DMS 273 treated with DMSO at 0.1 percent for 48 hours (cell line): ENCODE results near the gene ZNF438.
A peak's percentile ranks its signal among the peaks of the same experiment; 100 is the strongest.
"Not testable (repeated sequence)": the region's sequence is repeated elsewhere in the genome, so short reads cannot be mapped to it uniquely, and the experiment has no call there.

Experiments
- DNase-seq: peaks from one replicate; lab custom pipeline; 2025; lab: John Stamatoyannopoulos, UW

Gene ZNF438

DNA sequence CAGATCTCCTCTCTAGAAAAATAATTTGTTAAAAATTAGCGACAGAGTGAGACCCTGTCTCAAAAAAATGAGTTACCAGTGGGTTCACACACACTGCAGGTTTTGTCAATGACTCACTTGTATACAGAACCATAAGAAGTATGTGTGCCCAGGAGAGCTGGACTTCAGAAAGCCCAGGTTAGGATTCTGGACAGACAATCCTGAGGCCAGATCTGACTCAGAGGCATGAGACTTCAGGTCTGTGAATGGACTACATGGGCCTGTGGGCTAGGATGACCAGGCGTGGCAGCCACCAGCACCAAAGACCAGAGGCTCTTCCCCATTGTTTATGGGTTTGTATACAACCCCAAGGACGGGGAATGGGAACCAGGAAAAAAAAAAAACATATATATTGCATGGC lies 9.3 kb upstream of the ZNF438 start:
- no peak for DNase-seq

DNA sequence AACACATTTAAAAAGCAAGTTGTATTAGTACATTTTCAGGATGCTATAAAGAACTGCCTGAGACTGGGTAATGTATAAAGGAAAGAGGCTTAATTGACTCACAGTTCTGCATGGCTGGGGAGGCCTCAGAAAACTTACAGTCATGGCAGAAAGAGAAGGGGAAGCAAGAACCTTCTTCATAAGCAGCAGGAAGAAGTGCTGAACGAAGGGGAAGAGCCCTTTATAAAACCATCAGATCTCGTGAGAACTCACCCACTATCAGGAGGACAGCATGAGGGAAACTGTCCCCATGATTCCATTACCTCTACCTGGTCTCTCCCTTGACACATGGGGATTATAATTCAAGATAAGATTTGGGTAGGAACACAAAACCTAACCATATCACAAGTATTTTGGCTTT lies 7.3 kb upstream of the ZNF438 start:
- DNase-seq = not testable (repeated sequence)

DNA sequence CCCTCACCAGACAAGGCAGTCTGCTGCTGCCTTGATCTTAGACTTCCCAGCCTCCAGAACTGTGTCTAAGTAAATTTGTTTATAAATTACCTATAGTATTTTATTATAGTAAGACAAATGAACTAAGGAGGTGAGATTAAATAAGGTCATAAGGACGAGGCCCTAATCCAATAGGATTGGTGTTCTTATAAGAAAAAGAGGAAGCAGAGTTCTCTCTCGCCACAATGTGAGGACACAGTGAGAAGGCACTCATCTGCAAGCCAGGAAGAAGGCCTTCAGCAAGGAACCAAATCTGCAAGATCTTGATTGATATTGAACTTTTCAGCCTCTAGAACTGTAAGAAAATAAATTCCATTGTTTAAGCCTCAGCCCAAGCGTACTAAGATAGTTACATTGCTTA lies 6.1 kb upstream of the ZNF438 start:
- no peak for DNase-seq

DNA sequence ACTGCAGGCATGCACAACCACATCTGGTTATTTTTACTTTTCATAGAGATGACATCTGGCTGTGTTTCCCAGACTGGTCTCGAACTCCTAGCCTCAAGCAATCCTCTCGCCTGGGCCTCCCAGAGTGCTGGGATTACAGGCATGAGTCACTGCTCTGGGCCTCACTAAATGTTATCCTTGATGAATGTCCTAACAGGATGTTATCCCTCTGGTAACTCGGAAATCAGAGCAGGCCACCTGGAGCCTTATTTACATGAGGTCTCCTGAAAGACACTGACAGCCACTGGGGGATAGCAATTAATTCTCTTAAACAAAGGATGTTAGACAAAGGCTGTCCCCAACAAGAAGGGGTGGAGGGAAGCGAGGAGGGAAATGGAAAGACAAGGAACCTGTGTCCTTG lies 4.5 kb upstream of the ZNF438 start:
- no peak for DNase-seq

DNA sequence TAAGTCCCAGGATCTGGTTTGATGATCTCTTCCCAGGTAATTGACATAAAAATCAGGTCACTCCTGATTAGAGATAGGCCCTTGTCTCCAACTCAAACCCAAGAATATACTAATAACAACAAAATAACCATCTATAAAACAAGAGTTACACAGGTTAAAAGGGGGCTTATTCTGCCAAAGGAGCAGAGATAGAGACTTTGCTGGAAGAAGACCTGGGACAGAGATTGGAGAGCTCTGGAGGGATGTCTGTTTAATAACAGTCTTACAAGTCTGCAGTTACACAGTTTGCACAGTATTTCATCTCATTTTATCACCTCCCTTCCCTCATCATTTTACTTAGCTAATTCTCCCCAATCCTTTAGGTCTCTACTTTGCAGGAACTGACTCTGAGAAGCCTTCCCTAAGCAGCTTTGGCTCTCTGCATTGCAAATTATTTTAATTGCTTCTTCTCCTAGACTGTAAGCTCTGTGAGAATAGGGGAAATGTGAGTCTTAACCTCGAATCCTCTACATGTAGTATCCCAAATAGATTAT lies 3.7 kb upstream of the ZNF438 start:
- no peak for DNase-seq

- DNase-seq = no peak
These were observed 2.6 kb upstream of the ZNF438 start for GRCh38 chr10:31034098-31034909.

GRCh38 chr10:31033147-31033546 lies 1.5 kb upstream of the ZNF438 start:
- no peak for DNase-seq

- peak; percentile 81 for DNase-seq
These were observed 830 bp upstream of the ZNF438 start for GRCh38 chr10:31032258-31033132.

DNA sequence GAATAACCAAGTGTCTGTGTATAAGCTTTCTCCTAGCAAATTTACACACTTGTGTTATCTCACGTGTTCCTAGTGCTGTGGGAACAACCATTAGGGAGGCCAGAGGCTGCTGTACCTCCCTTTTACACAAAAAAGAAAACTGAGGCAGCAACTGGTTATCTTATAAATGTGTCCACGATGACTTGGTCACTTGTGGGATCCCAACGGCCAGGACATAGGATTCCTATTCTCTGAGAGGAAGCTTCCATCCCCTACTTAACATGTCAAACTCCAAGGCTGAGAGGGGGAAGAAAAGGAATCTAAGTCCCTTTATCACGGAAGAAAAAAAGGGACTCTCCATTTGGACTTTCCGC lies 484 bp downstream of the ZNF438 start:
- no peak for DNase-seq

GRCh38 chr10:31030800-31031199 lies 865 bp downstream of the ZNF438 start:
- no peak for DNase-seq

- no peak for DNase-seq
These were observed 1.4 kb downstream of the ZNF438 start for GRCh38 chr10:31030260-31030659.

- no peak for DNase-seq
These were observed 3.6 kb downstream of the ZNF438 start for GRCh38 chr10:31028081-31028480.

DNA sequence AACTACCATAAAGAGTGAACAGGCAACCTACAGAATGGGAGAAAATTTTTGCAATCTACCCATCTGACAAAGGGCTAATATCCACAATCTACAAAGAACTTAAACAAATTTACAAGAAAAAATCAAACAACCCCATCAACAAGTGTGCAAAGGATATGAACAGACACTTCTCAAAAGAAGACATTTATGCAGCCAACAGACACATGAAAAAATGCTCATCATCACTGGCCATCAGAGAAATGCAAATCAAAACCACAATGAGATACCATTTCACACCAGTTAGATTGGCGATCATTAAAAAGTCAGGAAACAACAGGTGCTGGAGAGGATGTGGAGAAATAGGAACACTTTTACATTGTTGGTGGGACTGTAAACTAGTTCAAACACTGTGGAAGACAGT lies 5.4 kb downstream of the ZNF438 start:
- DNase-seq = not testable (repeated sequence)

- no peak for DNase-seq
These were observed 6.5 kb downstream of the ZNF438 start for GRCh38 chr10:31025142-31025541.

- no peak for DNase-seq
These were observed 8.1 kb downstream of the ZNF438 start for GRCh38 chr10:31023558-31023957.

DNA sequence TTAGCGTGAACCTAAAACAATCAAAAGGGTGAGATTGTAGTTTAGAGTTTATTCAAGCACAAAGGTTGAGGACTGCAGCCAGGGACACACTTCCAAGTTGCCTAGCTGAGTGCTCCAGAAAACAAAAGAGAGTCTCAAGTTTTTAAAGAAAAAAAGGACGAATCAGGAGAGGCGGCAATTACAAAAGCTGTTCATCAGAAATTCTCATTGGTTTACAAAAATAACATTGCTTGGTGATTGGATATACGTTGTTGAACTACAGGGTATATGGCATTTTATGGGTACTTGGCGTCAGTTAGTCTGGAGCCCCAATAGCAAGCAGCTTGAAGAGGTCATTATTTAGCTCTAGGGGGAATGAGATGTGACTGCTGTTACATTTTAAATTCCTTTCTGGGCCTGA lies 11.5 kb downstream of the ZNF438 start:
- no peak for DNase-seq

- DNase-seq = no peak
These were observed 12.7 kb downstream of the ZNF438 start for GRCh38 chr10:31018962-31019361.

DNA sequence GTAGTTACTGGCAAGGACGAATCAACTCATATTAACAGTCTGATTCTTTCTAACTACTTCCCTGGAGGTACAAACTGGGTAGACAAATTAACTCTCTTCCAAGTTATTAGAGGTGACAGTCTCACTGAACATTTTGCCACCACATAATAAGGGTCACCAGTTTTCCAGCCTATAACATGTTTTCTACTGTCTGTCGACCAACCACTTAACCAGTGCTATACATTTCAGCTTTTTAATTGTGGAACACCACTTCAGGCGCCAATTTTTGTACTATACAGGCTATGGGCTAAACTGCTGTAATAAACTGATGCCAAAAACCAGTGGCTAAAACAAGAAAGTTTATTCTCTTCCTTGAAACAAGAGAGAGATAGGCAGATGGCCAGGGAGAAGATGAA lies 13.3 kb downstream of the ZNF438 start:
- DNase-seq = no peak

DNA sequence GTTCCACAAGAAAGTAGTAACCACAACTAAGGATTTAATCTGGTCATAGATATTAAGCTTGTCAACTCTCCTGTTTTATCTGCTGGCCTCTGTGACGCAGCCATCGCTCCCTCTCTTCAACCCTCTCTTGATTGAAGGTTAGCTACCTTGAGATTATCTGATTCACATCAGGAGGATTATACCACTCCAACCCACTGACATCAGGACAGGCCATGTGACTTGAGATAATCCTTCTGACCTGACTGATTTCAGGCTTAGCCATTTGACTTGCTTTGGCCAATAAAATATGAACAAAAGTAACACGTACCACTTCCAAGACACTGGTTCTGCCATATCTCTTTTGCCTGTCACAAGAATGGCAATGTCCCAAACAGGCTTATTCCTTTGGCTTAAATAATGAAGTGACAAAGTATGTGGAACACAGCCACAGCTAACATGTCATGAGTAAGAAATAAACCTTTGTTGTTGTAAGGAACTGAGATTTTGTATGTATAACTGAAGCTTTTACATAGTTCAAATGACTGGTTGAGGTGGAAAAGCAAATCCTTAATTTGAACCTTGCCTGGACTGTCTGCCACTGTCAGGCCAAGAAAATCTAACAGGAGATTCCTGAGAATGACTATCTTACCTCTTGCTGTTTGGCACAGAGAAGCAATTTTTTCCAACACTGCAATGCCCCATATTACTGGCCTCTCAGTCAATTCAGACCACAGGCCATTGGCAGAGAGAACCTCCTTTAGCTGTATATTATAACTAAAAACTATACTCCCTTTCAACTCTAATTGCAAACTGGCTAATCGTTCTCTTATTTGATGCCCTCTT lies 13.9 kb downstream of the ZNF438 start:
- DNase-seq = no peak

DNA sequence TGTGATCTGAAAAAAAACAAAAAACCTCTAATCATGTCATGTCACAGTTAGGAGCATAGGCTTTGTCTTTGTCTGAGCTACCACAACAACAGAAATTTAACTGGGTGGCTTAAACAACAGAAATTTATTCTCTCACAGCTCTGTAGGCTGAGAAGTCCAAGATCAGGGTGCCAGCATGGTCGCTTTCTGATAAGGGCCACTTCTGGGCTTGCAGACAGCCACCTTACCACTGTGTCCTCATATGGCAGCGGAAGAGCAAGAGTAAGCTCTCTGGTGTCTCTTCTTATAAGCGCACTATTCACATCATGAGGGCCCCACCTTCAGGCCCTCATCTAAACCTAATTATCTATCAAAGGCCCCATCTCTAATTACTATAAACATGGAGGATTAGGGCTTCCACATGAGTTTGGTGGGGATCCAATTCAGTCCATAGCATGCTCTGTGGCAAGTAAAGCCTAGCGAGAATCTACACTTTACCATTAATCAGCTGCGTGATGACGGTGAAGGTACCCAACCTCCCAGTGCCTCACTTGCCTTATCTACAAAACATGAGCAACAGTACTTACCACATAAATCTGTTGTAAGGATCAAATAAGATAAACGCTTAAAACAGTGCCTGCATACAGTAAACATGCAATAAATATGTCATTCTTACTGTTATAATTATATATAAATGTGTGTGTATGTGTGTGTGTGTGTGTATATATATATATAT lies 17.3 kb downstream of the ZNF438 start:
- DNase-seq = no peak

- no peak for DNase-seq
These were observed 18.3 kb downstream of the ZNF438 start for GRCh38 chr10:31013331-31013730.

- DNase-seq = peak; percentile 17
These were observed 20.0 kb downstream of the ZNF438 start for GRCh38 chr10:31011665-31012022.
